ENCODE results near the gene KLHL40.

The KLHL40 gene

GRCh38 chr3:42656680-42657610 lies 28.4 kb upstream of the KLHL40 start:
- POLR2A ChIA-PET: no interaction called here
- peak; percentile 14 for DNase-seq (ENCODE audit: extremely low spot score)
- CTCF ChIA-PET: no interaction called here
- TF ChIP-seq CTCF (IDR thresholded peaks at IDR 0.05; ENCODE audit: control extremely low read depth, extremely low read depth, low read depth, missing control alignments): no peak

- no peak for DNase-seq (ENCODE audit: extremely low spot score)
- ChIA-PET POLR2A (no interaction called here), CTCF (no interaction called here)
- TF ChIP-seq CTCF (IDR thresholded peaks at IDR 0.05; ENCODE audit: control extremely low read depth, extremely low read depth, low read depth, missing control alignments): no peak
Observed at GRCh38 chr3:42657675-42658074, 27.7 kb upstream of the KLHL40 start.

GRCh38 chr3:42658091-42658770 lies 27.1 kb upstream of the KLHL40 start:
- no peak for DNase-seq (ENCODE audit: extremely low spot score)
- CTCF ChIA-PET: interaction anchor here (1.7 kb wide), 1 partner anchor 16 kb away, joined by 3 read pairs; no protein-coding TSS in a partner anchor
- TF ChIP-seq CTCF (IDR thresholded peaks at IDR 0.05; ENCODE audit: control extremely low read depth, extremely low read depth, low read depth, missing control alignments): no peak
- POLR2A ChIA-PET: no interaction called here

GRCh38 chr3:42658771-42659390 lies 26.5 kb upstream of the KLHL40 start:
- no peak for TF ChIP-seq CTCF (IDR thresholded peaks at IDR 0.05; ENCODE audit: control extremely low read depth, extremely low read depth, low read depth, missing control alignments)
- ChIA-PET CTCF (interaction anchor here (1.7 kb wide), 1 partner anchor 17 kb away, joined by 3 read pairs; no protein-coding TSS in a partner anchor), POLR2A (no interaction called here)
- DNase-seq (ENCODE audit: extremely low spot score): no peak

- peak; percentile 12 for DNase-seq (ENCODE audit: extremely low spot score)
- no peak for TF ChIP-seq CTCF (IDR thresholded peaks at IDR 0.05; ENCODE audit: control extremely low read depth, extremely low read depth, low read depth, missing control alignments)
- ChIA-PET POLR2A (no interaction called here), CTCF (interaction anchor here (1.7 kb wide), 1 partner anchor 18 kb away, joined by 3 read pairs; no protein-coding TSS in a partner anchor)
Observed at GRCh38 chr3:42659451-42660130, 25.7 kb upstream of the KLHL40 start.
